Small intestine (tissue), 7 donors: ENCODE data around the gene BCR. TPM values are rescaled to one million over a fixed set of nuclear protein-coding genes. Genes with fewer than 3 reads are reported as not detected.

ENCODE experiments used
- DNase-seq, 2 donors: peaks; one replicate each; pipeline versions ENCODE4 v3.0.0 to v3.0.0-alpha.2; 2013
- FAIRE-seq: peaks from 2 replicates; lab custom pipeline; 2012; peaks lifted over from hg19 to GRCh38; lab: Jason Lieb, UNC
- H3K27ac ChIP-seq, 3 donors: one replicate each; pipeline ENCODE4 v1.5.1; 2013; ENCODE audit warnings: low read length in 2 of 3, mild to moderate bottlenecking in 2 of 3, control low read depth in 1 of 3, inconsistent platforms in 1 of 3, low read depth in 1 of 3, moderate library complexity in 1 of 3
- H3K27me3 ChIP-seq, 3 donors: one replicate each; pipeline ENCODE4 v1.6.1; 2013; ENCODE audit warnings: low read length in 3 of 3, inconsistent platforms in 1 of 3; ENCODE audit not compliant: control insufficient read depth in 3 of 3, insufficient read depth in 3 of 3
- H3K36me3 ChIP-seq, 3 donors: one replicate each; pipeline ENCODE4 v1.6.1; 2013; ENCODE audit warnings: low read length in 3 of 3, inconsistent platforms in 1 of 3, low read depth in 1 of 3, mild to moderate bottlenecking in 1 of 3, moderate library complexity in 1 of 3; ENCODE audit not compliant: control insufficient read depth in 3 of 3, insufficient read depth in 2 of 3
- H3K4me1 ChIP-seq, 3 donors: one replicate each; pipeline ENCODE4 v1.6.1; 2013; ENCODE audit warnings: low read length in 2 of 3, inconsistent platforms in 1 of 3, low read depth in 1 of 3, mild to moderate bottlenecking in 1 of 3, moderate library complexity in 1 of 3; ENCODE audit not compliant: control insufficient read depth in 3 of 3, insufficient read depth in 2 of 3
- H3K4me3 ChIP-seq, 3 donors: one replicate each; pipeline ENCODE4 v1.5.1; 2013; ENCODE audit warnings: low read length in 3 of 3, control low read depth in 1 of 3, inconsistent platforms in 1 of 3, low read depth in 1 of 3, mild to moderate bottlenecking in 1 of 3, moderate library complexity in 1 of 3
- H3K9me3 ChIP-seq, 2 donors: one replicate each; pipeline ENCODE4 v1.6.1; 2013; ENCODE audit warnings: low read depth in 1 of 2, low read length in 1 of 2; ENCODE audit not compliant: control insufficient read depth in 2 of 2, insufficient read depth in 1 of 2
- WGBS, 3 donors: extraction: QIAGEN DNeasy Blood & Tissue Kit; methylation state at CpG; one replicate each; pipeline ENCODE4 v1.1.7; 2013; 5-methylcytosine and 5-hydroxymethylcytosine counted together
- polyA plus RNA-seq, 4 donors: library from polyadenylated mRNA; stranded (reverse) in 3 of 4; unstranded in 1 of 4; fragments of 200-250 nt in 3 of 4; fragments of 120-200 nt in 1 of 4; gene quantifications; one replicate each; pipeline versions ENCODE4 v1.2.1 to v1.2.3, GENCODE V29; 2013
- donor health status: healthy with polysubstance abuse.
- donor health status: control.
- donor health status: control.
- donor health status: Bipolar disorder and iron deficiency.
- donor health status: healthy.

The BCR gene
- polyA plus RNA-seq, 4 donors = 8.9 to 27.9 (median 19.7) TPM

DNA sequence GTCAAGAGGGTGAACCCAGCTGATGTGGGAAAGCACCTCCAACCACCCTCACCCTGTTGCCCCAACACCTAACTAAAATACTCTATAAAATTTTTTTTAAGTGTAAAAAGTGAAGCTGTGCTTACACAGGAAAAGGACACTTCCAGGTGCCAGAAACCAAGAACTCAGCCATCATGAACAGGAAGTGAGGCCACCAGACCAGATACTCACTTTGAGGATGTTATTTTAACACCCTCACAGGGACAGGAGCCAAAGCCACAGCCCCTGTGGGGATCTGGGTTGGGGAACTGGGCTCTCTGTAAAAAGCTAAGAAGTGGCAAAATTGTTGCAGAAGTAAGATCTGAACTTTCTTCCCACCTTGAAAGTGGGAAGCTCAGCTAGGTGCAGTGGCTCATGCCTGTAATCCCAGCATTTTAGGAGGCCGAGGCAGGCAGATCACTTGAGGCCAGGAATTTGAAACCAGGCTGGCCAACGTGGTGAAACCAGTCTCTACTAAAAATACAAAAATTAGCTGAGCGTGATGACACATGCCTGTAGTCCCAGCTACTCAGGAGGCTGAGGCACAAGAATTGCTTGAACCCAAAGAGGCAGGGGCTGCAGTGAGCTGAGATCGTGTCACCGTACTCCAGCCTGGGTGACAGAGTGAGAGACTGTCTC, 42.3 kb upstream of the BCR start:
- FAIRE-seq (no peak), DNase-seq (peak in 1 of 2 donors; percentile 32)
- H3K36me3 ChIP-seq = no peaks in the 10 kb centered on the region
- no peaks in the 10 kb centered on the region for H3K9me3 ChIP-seq
- H3K27me3 ChIP-seq = no peaks in the 10 kb centered on the region
- peaks cover 0 to 15% (median 0%) of the 10 kb centered on the region in 3 donors for H3K4me1 ChIP-seq
- no peak overlapping the region for H3K4me3 ChIP-seq
- H3K27ac ChIP-seq = peak overlapping the region in 1 of 3 donors; percentile 83
- WGBS, 3 donors = 64 to 83% (median 74%) methylated on average over 5 of the region's 5 CpGs

DNA sequence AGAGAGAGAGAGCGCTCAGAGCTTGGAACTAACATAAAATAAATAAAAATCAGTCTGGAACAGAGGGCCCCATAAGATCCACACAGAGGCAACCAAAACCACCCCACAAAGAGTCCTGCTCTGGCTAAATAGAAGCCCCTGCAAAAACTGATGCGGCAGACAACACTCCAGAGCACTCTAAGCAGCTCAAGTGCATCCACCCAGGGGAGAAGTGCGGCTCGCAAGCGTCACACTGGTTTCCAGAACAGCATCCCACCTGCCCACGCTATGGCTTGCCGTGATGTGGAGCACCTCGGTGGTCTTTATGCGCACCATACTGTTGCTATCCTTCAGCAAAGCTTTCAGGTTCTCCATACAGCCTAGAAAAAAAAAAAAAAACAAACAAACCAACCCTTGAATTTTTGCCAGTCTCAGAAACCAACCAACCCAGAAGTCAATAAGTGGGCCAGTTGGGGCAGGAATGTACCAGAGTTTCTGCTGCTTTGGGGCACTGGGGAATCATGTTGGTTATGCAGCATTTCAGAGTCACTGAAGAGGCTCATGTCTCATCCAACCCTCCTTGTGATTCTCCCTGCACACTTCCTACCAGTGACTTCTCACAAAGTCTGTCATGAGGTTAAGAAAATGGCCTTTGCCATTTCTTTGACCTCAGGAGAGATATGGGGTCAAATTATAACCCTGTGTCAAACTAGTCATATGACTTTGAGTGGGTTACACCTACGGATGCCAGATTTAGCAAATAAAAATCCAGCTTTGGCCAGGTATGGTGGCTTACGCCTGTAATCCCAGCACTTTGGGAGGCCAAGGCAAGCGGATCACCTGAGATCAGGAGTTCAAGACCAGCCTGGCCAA, 41.5 kb upstream of the BCR start:
- Histone ChIP-seq H3K27me3 (no peaks in the 10 kb centered on the region), H3K27ac (peak overlapping the region in 1 of 3 donors; percentile 83), H3K9me3 (no peaks in the 10 kb centered on the region), H3K4me1 (peaks cover 0 to 16% (median 0%) of the 10 kb centered on the region in 3 donors), H3K4me3 (no peak overlapping the region), H3K36me3 (no peaks in the 10 kb centered on the region)
- DNase-seq (no peak), FAIRE-seq (no peak)
- 93 to 95% (median 94%) methylated on average over 12 of the region's 12 CpGs for WGBS, 3 donors

DNA sequence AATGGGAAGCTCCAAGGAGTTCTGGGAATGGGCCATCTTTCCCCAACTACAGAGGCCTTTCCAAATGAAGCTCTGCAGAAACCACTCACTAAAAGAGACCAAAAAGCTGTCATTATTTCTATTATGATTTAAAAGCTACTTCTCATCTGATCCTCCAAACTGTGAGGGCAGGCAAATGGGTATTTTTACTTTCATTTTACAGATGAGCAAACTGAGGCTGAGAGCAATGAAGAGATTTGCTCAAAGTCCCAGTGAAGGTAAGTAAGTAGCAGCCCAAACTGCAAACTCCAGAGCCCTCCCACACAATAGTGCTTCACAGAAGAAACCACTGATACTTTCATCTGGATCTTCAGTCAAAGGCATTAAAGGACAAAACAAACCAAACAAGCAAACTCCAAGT, 39.9 kb upstream of the BCR start:
- H3K4me3 ChIP-seq = no peak overlapping the region
- FAIRE-seq (no peak), DNase-seq (no peak)
- no peak overlapping the region for H3K27ac ChIP-seq
- no peaks in the 10 kb centered on the region for H3K9me3 ChIP-seq
- peaks cover 0 to 23% (median 4%) of the 10 kb centered on the region in 3 donors for H3K4me1 ChIP-seq
- no peaks in the 10 kb centered on the region for H3K36me3 ChIP-seq
- no peaks in the 10 kb centered on the region for H3K27me3 ChIP-seq

DNA sequence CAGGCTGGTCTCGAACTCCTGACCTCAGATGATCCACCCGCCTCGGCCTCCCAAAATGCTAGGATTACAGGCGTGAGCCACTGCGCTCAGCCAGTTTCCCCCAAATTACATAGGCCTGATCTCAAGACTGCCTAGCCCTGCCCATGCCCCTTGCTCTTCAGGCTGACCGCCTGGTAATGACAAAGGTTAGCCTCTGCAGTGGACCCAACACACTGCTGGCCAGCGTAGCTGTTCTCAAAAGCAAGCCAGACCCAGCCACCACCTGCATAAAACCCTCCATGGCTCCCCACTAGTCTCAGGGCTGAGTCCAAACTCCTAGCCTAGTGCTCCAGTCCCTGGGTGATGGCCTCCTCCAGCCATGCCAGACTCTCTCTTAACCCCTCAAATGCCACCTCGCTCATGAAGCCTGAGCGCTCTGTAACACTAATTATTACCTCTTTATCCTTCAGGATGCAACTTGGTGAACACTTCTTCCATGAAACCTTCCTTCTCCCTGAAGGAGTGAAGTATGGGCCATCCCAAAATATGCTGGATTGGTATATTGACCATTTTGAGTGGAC, 37.7 kb upstream of the BCR start:
- no peaks in the 10 kb centered on the region for H3K36me3 ChIP-seq
- DNase-seq (no peak), FAIRE-seq (no peak)
- H3K27me3 ChIP-seq = no peaks in the 10 kb centered on the region
- peak overlapping the region in 2 of 3 donors; percentile 9 to 42 for H3K4me3 ChIP-seq
- WGBS, 3 donors = 81 to 94% (median 82%) methylated on average over 6 to 9 of the region's 9 CpGs
- peak overlapping the region; percentile 58 to 90 (median 87) for H3K27ac ChIP-seq
- H3K9me3 ChIP-seq = no peaks in the 10 kb centered on the region
- H3K4me1 ChIP-seq = peaks cover 3 to 29% (median 4%) of the 10 kb centered on the region in 3 donors

DNA sequence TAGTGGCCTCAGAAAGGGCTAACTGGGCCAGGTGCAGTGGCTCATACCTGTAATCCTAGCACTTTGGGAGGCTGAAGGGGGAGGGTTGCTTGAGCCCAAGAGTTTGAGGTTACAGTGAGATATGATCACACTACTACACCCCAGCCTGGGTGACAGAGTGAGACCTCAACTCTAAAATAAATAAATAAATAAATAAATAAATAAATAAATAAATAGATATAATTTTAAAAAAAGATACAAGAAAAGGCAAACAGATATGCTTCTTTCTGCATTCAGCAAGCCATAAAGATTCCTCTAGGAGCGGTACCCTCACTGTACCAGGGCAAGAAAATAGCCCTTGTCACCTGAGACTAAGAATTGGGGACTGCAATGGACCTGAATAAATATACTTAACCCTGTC, 37.2 kb upstream of the BCR start:
- Histone ChIP-seq H3K4me3 (no peak overlapping the region), H3K9me3 (no peaks in the 10 kb centered on the region), H3K27ac (no peak overlapping the region), H3K36me3 (no peaks in the 10 kb centered on the region), H3K27me3 (no peaks in the 10 kb centered on the region), H3K4me1 (peaks cover 3 to 29% (median 4%) of the 10 kb centered on the region in 3 donors)
- DNase-seq (no peak), FAIRE-seq (no peak)
- 95 to 100% (median 100%) methylated on average over 1 of the region's 1 CpG for WGBS, 3 donors

DNA sequence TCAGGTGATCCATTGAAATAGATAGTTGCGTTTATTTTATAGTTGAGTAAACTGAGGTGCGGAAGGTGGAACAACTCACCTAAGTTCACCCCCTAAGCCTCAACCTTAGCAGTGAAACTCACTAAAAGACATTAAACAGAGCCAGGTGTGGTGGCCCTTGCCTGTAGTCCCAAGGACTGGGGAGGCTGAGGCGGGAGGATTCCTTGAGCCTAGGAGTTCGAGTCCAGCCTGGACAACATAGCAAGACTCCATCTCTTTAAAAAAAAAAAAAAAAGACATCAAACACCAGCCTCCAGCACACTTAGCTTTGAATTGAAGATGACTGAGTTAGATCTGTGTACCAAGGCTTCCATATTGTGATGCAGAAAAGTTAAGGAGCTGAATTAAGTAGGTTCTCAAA, 35.9 kb upstream of the BCR start:
- Histone ChIP-seq H3K27me3 (no peaks in the 10 kb centered on the region), H3K36me3 (no peaks in the 10 kb centered on the region), H3K4me3 (no peak overlapping the region), H3K9me3 (no peaks in the 10 kb centered on the region), H3K4me1 (peaks cover 3 to 29% (median 4%) of the 10 kb centered on the region in 3 donors), H3K27ac (peak overlapping the region; percentile 21 to 77 (median 39))
- FAIRE-seq = no peak
- no peak for DNase-seq
- WGBS, 3 donors = 81 to 88% (median 84%) methylated on average over 4 of the region's 4 CpGs

DNA sequence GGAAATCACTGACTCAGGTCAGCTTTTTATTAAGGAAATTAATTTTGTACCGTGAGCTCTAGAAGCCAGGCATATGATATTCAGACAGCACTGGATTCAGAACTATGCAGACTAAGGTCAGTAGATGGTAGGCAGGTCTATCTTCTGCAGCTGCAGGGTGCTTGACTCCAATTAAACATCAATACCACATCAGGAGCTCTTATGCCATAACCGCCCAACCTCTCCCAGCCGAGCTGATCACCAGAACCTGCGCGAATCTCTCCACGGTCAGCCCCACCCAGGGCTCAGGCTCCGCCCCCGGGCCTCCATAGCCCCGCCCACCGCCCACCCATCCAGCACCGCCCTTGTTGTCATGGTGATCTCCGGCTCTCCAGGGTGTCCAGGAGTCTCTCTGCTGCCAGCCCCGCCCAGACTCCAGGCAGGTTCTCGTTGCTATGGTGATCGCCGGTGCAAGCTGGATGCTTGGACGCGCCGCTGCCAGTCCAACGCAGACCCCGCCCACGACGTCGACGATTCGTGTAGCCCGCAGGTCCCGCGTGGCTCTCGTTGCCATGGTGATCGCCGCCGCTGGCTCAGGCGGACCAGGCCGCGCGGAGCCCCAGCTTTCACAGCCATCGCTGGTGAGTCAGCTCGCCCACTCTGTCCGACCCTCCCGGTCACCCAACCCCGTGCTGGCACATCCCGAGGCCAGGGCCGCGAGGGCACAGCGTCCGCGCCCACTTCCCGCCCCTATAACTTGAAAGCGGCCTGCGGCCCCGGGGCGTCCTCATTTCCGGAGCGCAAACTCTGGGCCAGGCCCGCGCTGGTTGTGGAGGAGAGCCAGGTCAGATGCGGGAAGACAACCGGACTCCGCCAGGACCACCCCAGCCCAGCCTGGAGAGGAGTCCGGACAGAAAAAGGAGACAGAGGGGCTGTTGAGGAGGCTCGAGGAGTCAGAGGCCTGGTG, 35.1 kb upstream of the BCR start, which contains the start of gene RAB36:
TSS of gene RAB36 (plus strand) at position 546 of the 946 bp plus-strand sequence. CDS start 1,140 bp downstream, outside the sequence.
- FAIRE-seq (no peak), DNase-seq (peak; percentile 98)
- 9 to 16% (median 12%) methylated on average over 62 of the region's 62 CpGs for WGBS, 3 donors
- Histone ChIP-seq H3K4me1 (peaks cover 3 to 29% (median 4%) of the 10 kb centered on the region in 3 donors), H3K36me3 (no peaks in the 10 kb centered on the region), H3K27ac (peak within 1 kb of the TSS; percentile 21 to 77 (median 39)), H3K27me3 (no peaks in the 10 kb centered on the region), H3K4me3 (peak within 1 kb of the TSS in 1 of 3 donors; percentile 46), H3K9me3 (no peaks in the 10 kb centered on the region)
